AG04450 (cell line): ENCODE measurements around the gene PCED1B. TPM values are rescaled to one million over a fixed set of nuclear protein-coding genes. Genes with fewer than 3 reads are reported as not detected.

Experiments used
- CTCF ChIA-PET: fragments of 300-600, 350-600 bp; formaldehyde crosslinking; extraction: SDS; loops from one replicate; lab custom pipeline; 2022; ENCODE audit warnings: antibody characterized with exemption, inconsistent platforms; lab: Charles Lee
- POLR2A ChIA-PET: fragments of 350-600 bp; formaldehyde crosslinking; extraction: SDS; loops from one replicate; lab custom pipeline; 2021; ENCODE audit warnings: antibody characterized with exemption, inconsistent platforms; lab: Yijun Ruan, JAX
- DNase-seq: peaks from one replicate; pipeline ENCODE4 v3.0.0-alpha.2; 2011; ENCODE audit warnings: low read depth, low spot score
- H3K27ac ChIP-seq: one replicate; pipeline ENCODE4 v1.5.1; 2012; ENCODE audit warnings: low read depth, low read length, control low read depth
- H3K27me3 ChIP-seq: one replicate; pipeline ENCODE4 v1.6.0; 2012; ENCODE audit warnings: low read length; ENCODE audit not compliant: control insufficient read depth, insufficient read depth
- H3K4me3 ChIP-seq: 2 replicates; pipeline ENCODE4 v1.5.1; 2011; ENCODE audit warnings: mild to moderate bottlenecking, low read depth, low read length, control low read depth
- H3K9me3 ChIP-seq: 2 replicates; pipeline ENCODE4 v1.5.1; 2012; ENCODE audit warnings: low read length; ENCODE audit not compliant: control insufficient read depth, insufficient read depth
- polyA plus RNA-seq: library from polyadenylated mRNA; depleted of rRNA; stranded (reverse); fragments of >200 nt; gene quantifications from 2 replicates; pipeline ENCODE4 v1.2.3, GENCODE V29; 2011
- TF ChIP-seq, protein P1 (sequence below): IDR thresholded peaks from 2 replicates; pipeline ENCODE4 v1.5.1; 2011; ENCODE audit warnings: low read depth, low read length, control low read depth, inconsistent platforms

PCED1B gene
- polyA plus RNA-seq, 1 experiment: 0.88 TPM

- TF ChIP-seq, protein P1, sequence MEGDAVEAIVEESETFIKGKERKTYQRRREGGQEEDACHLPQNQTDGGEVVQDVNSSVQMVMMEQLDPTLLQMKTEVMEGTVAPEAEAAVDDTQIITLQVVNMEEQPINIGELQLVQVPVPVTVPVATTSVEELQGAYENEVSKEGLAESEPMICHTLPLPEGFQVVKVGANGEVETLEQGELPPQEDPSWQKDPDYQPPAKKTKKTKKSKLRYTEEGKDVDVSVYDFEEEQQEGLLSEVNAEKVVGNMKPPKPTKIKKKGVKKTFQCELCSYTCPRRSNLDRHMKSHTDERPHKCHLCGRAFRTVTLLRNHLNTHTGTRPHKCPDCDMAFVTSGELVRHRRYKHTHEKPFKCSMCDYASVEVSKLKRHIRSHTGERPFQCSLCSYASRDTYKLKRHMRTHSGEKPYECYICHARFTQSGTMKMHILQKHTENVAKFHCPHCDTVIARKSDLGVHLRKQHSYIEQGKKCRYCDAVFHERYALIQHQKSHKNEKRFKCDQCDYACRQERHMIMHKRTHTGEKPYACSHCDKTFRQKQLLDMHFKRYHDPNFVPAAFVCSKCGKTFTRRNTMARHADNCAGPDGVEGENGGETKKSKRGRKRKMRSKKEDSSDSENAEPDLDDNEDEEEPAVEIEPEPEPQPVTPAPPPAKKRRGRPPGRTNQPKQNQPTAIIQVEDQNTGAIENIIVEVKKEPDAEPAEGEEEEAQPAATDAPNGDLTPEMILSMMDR: no peak
- Histone ChIP-seq H3K9me3 (peaks cover 7% of the 10 kb centered on the region), H3K27ac (no peak overlapping the region), H3K4me3 (no peak overlapping the region), H3K27me3 (no peaks in the 10 kb centered on the region)
- CTCF ChIA-PET: interaction anchor here (1.1 kb wide), 1 partner anchor 23 kb away, joined by 3 read pairs; no protein-coding TSS in a partner anchor
- DNase-seq: no peak
- POLR2A ChIA-PET: no interaction called here
Measured at GRCh38 chr12:47271800-47272239, 192.4 kb downstream of the PCED1B start.

DNA sequence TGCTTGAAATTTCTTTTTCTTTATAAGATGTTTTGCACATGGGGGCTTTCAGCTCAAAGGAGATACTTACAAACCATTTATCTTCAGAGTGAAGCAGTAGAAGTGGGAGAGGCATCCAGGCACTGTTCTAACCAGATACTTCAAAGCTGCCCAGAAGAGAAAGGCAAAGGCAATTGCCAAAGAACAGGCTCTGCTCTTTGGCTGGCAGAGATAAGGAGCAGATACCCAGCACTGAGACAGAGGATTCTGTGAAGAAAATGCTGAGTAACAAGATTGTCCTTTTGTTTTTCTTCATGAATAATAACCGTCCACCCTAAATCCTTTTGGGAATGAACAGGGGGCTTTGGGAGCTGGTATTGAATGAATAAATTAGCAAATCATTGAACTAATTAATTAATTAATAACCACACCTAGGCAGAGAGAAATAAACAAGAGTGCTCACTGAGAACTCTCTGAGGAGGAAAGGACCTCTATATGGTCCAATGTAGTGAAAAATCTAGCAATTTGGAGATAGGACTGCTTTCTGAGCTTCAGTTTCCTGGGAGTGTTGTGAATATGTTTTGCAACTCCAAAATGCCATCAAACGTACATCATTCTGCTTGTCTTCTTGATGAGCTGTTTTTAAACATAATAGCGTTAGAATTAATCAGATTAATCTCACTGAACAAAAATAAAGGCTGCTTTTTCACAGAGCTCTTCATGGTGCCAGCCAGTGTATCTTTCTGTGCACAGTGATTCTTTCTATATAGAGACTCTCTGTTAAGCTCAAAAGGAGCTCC is 193.2 kb downstream of the PCED1B start:
- H3K27ac ChIP-seq: no peak overlapping the region
- no peak overlapping the region for H3K4me3 ChIP-seq
- CTCF ChIA-PET: interaction anchor here (1.1 kb wide), 2 partner anchors 23 to 240 kb away, joined by 3 read pairs; no protein-coding TSS in a partner anchor
- peaks cover 7% of the 10 kb centered on the region for H3K9me3 ChIP-seq
- H3K27me3 ChIP-seq: no peaks in the 10 kb centered on the region
- TF ChIP-seq, protein P1: no peak
- DNase-seq: no peak
- POLR2A ChIA-PET: no interaction called here

GRCh38 chr12:47273191-47273626 is 193.8 kb downstream of the PCED1B start:
- Histone ChIP-seq H3K9me3 (peaks cover 4% of the 10 kb centered on the region), H3K4me3 (no peak overlapping the region), H3K27me3 (no peaks in the 10 kb centered on the region), H3K27ac (no peak overlapping the region)
- TF ChIP-seq, protein P1: no peak
- ChIA-PET POLR2A (no interaction called here), CTCF (interaction anchor here (1.1 kb wide), 1 partner anchor 240 kb away, joined by 3 read pairs; no protein-coding TSS in a partner anchor)
- no peak for DNase-seq

DNA sequence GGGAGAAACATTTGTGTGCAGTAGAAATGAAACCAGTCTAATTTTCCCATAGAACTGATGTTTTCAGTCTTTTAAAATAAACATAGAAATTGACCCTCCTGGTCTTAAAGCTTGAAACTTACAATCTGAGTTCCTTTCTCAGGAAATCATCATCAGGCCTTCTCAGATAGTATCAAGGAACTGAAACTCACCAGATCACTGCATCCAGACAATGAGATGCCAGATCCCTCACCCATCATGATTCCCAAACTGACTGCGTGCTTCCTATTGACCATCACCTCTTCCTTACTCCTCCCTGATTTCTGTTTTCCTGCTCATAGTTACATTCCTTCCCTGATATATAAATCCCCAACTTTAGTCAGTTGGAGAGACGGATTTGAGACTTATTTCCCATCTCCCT is 195.3 kb downstream of the PCED1B start:
- Histone ChIP-seq H3K27ac (no peak overlapping the region), H3K27me3 (no peaks in the 10 kb centered on the region), H3K4me3 (no peak overlapping the region), H3K9me3 (no peaks in the 10 kb centered on the region)
- ChIA-PET CTCF (no interaction called here), POLR2A (no interaction called here)
- TF ChIP-seq, protein P1: no peak
- no peak for DNase-seq

GRCh38 chr12:47276253-47276620 is 196.8 kb downstream of the PCED1B start:
- no peak for DNase-seq
- Histone ChIP-seq H3K9me3 (no peaks in the 10 kb centered on the region), H3K27me3 (no peaks in the 10 kb centered on the region), H3K27ac (no peak overlapping the region), H3K4me3 (no peak overlapping the region)
- TF ChIP-seq, protein P1: no peak
- CTCF ChIA-PET: interaction anchor here (0.6 kb wide), 1 partner anchor 540 kb away, joined by 3 read pairs; no protein-coding TSS in a partner anchor
- POLR2A ChIA-PET: interaction anchor here (0.6 kb wide), 1 partner anchor 64 kb away, joined by 3 read pairs; no protein-coding TSS in a partner anchor
